GM18505 (cell line): ENCODE data around the gene ATP12A.

Experiments
- ATAC-seq: cut with Tn5 transposase; IDR thresholded peaks from one replicate; pipeline ENCODE4 v1.9.1; 2021; ENCODE audit not compliant: unreplicated experiment
- POLR2A ChIP-seq: IDR thresholded peaks from 4 replicates; pipeline ENCODE4 v1.6.1; 2011; ENCODE audit warnings: borderline replicate concordance; ENCODE audit not compliant: insufficient read depth, insufficient read length; ENCODE audit errors: extremely low read depth

The ATP12A gene

DNA sequence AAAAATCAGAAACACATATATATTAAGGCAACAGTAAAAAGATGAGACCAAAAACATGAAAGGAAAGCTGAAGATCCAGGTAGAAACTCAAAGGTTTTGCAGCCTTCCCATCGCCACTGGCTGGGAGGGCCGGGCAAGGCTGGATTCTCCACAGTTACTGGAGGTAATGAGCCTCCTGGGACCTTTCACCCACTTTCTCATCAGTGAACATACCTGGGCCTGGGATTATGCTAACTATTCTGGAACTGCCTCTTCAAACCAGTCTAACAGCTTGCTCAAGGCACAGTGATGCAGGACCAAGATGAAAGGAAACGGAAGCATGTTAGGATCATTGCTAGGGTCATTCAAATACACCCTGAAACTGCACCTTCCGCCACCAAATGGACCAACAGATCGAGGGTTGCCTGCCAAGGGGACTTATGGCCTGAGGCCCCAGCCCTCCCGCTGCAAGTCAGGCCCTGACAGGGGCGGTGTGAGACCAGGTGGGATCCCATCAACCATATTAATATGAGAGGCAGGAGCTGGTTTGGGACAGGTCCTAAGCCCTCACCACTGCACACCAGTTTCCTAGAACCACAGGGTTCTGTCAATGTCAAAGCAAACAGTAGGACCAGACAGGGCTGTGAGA is 28.4 kb upstream of the ATP12A start:
- no peak for ATAC-seq
- no peak for TF ChIP-seq POLR2A

DNA sequence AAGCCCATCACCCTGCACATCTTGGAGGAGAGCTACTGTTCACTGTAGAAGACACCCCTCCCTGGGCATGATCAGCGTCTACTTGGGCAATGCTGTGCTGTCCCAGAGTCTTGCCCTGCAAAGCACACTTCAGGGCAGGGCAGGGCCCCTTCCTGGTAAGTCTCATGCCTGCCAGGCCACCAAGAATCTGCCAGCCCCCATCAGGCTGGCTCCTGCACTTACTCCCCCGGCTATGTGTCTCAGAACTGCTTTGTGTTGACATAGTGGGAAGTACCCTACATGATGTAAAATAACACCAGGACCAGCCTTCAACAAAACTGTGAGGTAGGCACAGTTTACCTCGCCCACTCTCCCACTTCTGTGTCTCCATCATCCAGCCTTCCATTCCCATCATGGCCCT is 27.8 kb upstream of the ATP12A start:
- no peak for ATAC-seq
- no peak for TF ChIP-seq POLR2A

DNA sequence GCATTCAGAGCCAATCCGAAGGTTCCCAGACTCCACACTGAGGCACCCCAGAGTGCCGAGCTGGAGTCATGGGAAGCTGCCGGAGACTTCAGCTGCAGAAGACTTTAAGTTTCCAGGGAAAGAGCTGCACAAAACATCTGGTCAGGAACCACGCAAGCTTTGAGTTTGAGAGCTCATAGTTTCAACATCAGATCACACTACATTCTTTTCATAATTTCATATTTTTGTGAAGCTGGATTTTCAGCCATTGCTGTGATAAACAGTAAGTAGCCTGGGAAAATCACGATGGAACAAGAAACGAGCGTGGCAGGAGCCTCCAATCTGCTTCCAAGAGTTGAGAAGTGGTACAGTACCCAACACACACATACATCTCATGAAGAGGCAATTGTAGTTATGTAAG is 25.5 kb upstream of the ATP12A start:
- TF ChIP-seq POLR2A: no peak
- ATAC-seq: no peak

DNA sequence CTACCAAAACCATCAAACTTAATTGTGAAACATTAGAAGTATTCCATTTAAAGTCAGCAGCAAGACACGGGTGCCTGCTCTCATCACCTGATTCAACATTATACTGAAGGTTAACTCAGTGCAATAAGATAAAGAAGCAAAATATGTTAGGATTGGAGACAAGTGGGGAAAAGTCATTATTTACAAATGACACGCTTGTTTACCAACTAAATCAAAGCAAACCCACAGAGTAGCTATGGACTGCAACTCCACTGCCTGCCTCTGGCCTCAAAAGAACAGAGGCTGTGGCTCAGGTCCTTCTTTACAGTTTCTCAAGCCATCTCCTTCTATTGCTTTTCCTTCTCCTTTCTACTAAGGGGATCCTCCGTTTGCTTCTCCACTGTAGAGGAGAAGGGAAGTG is 21.0 kb upstream of the ATP12A start:
- no peak for TF ChIP-seq POLR2A
- ATAC-seq: no peak

DNA sequence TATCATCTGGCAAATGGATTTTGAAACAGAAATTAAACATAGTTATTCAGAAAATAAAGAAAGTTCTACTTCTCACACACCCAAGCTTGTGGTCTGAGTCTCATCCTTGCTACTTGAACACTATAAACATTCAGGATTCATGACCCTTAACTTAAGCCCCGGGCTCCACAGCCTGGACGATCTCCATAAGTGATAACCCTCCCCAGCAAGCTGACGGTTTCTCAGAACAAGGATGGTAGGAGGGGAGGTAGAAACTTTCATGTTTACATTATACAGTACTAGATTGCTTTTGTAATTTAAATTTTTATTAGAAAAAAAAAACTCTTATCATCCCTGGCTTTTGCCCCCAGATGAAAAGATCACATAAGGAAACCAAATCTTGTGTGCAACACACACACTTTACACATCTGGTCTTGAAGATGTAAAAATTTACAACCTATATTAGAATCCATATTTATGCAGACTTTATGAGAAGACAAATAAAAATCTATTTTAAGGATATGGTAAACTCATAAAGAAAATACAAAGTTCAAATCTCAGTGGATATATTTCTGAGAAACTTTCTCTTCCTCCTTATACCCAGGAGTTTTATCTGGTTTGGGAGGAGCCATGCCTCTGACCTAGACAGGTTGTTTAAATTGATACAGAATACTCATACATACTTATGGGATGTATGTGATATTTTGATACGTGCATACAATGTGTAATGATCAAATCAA is 20.0 kb upstream of the ATP12A start:
- no peak for ATAC-seq
- no peak for TF ChIP-seq POLR2A

DNA sequence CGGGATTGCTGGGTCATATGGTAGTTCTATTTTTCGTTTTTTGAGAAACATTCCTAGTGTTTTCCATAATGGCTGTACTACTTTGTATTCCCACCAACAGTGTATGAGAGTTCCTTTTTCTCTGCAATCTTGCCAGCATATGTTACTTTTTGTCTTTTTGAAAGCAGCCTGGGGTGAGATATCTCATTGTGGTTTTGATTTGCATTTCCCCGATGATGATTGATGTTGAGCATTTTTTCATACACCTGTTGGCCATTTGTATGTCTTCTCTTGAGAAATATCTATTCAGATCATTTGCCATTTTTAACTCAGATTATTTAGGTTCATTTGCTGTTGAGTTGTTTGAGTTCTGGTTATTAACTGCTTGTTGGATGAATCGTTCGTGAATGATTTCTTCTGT is 18.5 kb upstream of the ATP12A start:
- TF ChIP-seq POLR2A: no peak
- ATAC-seq: no peak

DNA sequence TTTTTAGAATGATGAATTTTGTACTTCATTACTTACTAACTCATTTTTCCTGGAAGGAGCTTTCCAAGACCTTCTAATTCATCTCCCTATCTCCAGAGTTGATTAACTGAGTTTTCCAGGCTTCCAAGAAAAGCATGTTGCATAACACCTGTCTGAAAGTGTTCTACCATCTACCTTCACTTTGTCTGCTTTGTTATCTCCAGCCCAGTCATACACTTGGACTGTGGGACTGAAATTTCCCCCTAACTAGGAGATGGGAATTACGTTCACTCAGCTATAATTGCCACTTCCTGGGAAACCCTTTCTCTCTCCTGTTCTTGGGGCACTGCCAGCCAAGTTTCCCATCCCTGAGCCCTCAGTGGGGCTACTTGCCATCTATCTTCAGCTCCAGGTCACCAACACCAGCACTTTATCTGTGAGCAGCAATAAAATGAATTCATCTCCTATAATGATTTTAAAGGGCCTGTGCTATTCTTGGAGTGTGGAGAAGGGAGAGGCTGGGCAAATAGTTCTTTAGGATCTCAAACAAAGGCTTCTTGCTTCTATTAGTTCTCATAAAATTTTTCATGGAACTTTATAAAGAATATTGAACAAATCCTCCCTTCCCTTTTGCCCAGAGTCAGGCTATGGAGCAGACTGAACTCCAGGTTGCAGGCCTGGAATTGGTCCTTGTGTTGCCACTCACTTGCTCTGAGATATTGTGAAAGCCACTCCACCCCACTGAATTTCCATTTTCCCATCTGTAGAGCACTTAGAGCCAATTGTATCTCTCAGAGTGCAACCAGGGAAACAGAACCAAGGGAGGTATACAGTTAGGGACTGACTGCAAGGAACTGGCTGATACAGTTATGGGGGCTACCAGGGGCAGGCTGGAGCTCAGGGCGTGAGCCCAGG is 17.8 kb upstream of the ATP12A start:
- no peak for TF ChIP-seq POLR2A
- no peak for ATAC-seq

DNA sequence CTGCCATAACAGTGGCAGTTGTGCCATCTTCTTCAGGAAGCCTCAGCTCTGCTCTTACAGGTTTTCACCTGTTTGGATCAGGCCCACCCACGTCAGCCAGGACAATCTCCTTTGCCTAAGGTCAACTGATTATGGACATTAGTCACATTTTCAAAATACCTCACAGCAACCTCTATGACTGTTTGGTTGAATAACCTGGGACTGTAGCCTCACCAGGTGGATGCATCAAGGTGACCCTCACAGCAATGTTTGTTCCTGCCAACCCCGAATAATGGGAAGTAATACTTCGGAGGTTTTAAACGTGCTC is 17.2 kb upstream of the ATP12A start:
- no peak for TF ChIP-seq POLR2A
- ATAC-seq: no peak

DNA sequence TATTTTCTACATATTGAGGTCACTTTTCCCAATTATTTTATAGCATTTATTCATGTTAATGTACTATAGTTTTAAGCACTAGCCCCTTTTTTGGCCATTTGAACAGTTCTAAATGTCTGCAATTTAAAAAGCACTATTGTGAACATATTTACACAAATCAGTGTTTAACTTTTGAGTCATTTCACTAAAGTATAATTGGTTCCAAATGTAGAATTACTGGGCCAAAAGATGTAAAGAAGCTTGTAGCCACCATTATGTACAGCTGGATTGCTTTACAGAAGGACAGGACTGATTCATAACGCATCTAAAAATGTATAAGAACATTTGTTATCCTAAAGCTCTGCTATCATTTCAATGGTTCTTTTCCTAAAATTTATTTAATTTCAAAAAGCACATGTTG is 16.6 kb upstream of the ATP12A start:
- no peak for ATAC-seq
- TF ChIP-seq POLR2A: no peak

DNA sequence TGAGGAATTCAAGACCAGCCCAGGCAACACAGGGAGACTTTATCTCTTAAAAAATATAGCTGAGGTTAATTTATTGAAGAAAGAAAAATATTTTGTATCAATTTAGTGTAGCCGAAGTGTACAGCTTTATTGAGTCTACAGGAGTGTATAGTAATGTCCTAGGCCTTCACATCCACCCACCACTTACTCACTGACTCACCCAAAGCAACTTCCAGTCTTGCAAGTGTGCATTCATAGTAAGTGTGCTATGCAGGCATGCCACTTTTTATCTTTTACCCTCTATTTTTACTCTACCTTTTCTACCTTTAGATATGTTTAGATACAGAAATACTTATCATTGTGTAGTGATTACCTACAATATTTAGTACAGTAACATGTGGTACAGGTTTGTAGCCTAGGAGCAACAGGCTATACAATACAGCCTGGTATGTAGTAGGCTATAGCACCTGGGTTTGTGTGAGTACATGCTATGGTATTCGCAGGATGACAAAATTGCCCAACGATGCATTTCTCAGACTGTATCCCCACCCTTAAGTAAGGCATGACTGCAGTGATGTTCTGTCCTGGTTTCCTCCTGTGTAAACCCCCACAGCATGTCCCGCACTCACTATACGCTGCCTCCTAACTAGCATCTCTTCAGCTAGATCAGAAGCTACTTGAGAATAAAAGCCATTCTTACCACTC is 15.3 kb upstream of the ATP12A start:
- no peak for TF ChIP-seq POLR2A
- ATAC-seq: no peak

DNA sequence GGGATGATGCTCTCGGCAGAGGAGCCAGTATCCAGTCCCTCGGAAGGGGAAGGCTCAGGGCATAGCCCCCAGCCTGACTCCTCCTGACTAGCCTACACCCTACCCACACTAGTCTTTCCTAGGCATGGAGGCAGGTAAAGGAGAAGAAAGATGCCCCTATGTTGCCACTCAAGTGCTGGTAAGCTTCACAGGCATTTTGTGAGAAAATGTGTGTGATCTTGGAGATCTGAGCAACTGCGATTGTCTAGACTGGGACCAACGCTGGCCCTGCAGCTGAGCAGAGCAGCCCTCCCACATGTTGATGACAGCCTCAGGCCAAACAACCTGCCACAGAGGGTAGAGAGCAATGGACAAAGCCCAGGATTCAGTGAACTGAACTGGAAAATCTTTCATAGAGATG is 11.7 kb upstream of the ATP12A start:
- no peak for TF ChIP-seq POLR2A
- no peak for ATAC-seq

DNA sequence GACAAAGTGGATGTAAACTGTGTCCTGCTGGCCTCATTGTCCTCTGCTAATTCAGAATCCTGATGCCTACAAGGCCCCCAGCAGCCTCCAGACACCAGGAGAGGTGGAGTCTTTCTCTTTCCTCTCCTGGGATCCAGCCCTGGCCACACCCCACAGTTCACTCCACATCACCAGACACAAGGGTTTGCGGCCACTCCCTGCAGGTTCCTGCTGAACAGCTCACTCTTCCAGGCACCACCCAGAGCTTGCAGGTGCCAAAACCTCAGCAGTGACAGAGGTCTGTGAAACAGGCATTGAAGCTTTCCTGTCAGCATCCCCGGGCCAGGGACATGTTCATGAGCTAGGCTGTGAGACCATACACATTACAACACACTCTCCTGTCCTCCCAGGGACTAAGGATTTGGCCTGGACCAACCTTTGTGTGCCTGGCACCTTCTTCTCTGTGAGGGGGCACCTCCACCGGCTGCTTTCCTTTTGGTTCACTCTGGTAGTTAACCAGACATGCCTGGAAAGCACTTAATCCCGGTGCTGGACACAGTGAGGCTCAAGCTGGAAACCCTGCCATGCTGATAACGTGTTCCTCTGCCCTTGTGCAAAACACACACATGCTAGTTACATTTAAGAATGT is 11.1 kb upstream of the ATP12A start:
- no peak for TF ChIP-seq POLR2A
- no peak for ATAC-seq

DNA sequence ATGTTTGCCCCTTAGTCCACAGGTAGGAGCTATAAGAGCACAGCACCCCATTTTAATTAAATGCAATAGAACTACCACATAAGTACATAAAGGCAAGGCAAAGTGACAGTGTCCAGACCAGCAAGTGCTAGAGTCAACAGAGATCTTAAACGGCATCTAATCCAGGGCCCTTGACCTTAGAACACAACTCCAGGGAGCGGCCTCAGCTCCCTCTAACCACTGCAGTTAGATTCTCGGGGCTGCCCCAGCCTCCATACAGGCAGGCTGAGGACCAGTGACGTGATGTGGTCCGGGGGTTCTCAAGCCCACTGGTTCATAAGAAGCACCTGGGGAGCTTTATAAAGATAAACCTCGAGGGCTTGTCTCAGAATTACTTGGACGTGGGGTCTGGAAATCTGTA is 10.0 kb upstream of the ATP12A start:
- no peak for TF ChIP-seq POLR2A
- ATAC-seq: no peak
